Mammary epithelial cell (primary cell): Measurements from ENCODE around the gene SARS1.
"Not testable (repeated sequence)": the region's sequence is repeated elsewhere in the genome, so short reads cannot be mapped to it uniquely, and the experiment has no call there.

ENCODE experiments used
- EZH2 ChIP-seq: IDR thresholded peaks from 2 replicates; pipeline ENCODE4 v1.6.1; 2012; ENCODE audit warnings: low read length, inconsistent platforms, borderline replicate concordance
- TF ChIP-seq, protein P1 (sequence below), 2 donors: IDR thresholded peaks in 1 of 2; conservative IDR thresholded peaks in 1 of 2; 2 replicates each; pipeline ENCODE4 v1.5.1; 2011 to 2012; ENCODE audit warnings: inconsistent platforms in 2 of 2, low read length in 2 of 2, mild to moderate bottlenecking in 2 of 2, control low read depth in 1 of 2, low read depth in 1 of 2; ENCODE audit not compliant: insufficient read depth in 1 of 2; ENCODE audit errors: extremely low read depth in 1 of 2

- TF ChIP-seq, protein P1, sequence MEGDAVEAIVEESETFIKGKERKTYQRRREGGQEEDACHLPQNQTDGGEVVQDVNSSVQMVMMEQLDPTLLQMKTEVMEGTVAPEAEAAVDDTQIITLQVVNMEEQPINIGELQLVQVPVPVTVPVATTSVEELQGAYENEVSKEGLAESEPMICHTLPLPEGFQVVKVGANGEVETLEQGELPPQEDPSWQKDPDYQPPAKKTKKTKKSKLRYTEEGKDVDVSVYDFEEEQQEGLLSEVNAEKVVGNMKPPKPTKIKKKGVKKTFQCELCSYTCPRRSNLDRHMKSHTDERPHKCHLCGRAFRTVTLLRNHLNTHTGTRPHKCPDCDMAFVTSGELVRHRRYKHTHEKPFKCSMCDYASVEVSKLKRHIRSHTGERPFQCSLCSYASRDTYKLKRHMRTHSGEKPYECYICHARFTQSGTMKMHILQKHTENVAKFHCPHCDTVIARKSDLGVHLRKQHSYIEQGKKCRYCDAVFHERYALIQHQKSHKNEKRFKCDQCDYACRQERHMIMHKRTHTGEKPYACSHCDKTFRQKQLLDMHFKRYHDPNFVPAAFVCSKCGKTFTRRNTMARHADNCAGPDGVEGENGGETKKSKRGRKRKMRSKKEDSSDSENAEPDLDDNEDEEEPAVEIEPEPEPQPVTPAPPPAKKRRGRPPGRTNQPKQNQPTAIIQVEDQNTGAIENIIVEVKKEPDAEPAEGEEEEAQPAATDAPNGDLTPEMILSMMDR (conservative IDR thresholded peaks at IDR 0.05 in 1 of 2, IDR thresholded peaks at IDR 0.05 in 1 of 2; ENCODE audit: extremely low read depth in 1 of 2, insufficient read depth in 1 of 2, low read depth in 1 of 2, low read length in 2 of 2), result not testable (repeated sequence)
- TF ChIP-seq EZH2, result not testable (repeated sequence)
Observed at GRCh38 chr1:109286762-109287161, 73.0 kb downstream of the SARS1 start.
